Fibroblast of villous mesenchyme (primary cell): ENCODE results near the gene FAM227B. TPM values are rescaled to one million over a fixed set of nuclear protein-coding genes. Genes with fewer than 3 reads are reported as not detected.

Experiments
- DNase-seq: peaks from one replicate; pipeline ENCODE4 v3.0.0-alpha.2; 2010; ENCODE audit warnings: low read depth
- H3K4me3 ChIP-seq: 2 replicates; pipeline ENCODE4 v1.5.1; 2011; ENCODE audit warnings: low read depth, mild to moderate bottlenecking, low read length
- total RNA-seq: library from RNA; depleted of rRNA; stranded (reverse); fragments of >200 nt; gene quantifications from 2 replicates; pipeline ENCODE4 v1.2.3, GENCODE V29; 2012
- TF ChIP-seq, protein P1 (sequence below): IDR thresholded peaks from 2 replicates; pipeline ENCODE4 v1.5.1; 2012; ENCODE audit warnings: low read depth, mild to moderate bottlenecking, low read length; ENCODE audit not compliant: insufficient read depth

The FAM227B gene
- total RNA-seq, 1 donor, result 4.3 TPM

GRCh38 chr15:49441356-49441755 is 179.3 kb downstream of the FAM227B start:
- DNase-seq, result no peak
- TF ChIP-seq, protein P1, sequence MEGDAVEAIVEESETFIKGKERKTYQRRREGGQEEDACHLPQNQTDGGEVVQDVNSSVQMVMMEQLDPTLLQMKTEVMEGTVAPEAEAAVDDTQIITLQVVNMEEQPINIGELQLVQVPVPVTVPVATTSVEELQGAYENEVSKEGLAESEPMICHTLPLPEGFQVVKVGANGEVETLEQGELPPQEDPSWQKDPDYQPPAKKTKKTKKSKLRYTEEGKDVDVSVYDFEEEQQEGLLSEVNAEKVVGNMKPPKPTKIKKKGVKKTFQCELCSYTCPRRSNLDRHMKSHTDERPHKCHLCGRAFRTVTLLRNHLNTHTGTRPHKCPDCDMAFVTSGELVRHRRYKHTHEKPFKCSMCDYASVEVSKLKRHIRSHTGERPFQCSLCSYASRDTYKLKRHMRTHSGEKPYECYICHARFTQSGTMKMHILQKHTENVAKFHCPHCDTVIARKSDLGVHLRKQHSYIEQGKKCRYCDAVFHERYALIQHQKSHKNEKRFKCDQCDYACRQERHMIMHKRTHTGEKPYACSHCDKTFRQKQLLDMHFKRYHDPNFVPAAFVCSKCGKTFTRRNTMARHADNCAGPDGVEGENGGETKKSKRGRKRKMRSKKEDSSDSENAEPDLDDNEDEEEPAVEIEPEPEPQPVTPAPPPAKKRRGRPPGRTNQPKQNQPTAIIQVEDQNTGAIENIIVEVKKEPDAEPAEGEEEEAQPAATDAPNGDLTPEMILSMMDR, result no peak
- no peak overlapping the region for H3K4me3 ChIP-seq

- H3K4me3 ChIP-seq, result no peak overlapping the region
- no peak for DNase-seq
- TF ChIP-seq, protein P1, result no peak
These were observed 180.8 kb downstream of the FAM227B start for GRCh38 chr15:49439678-49440395.

DNA sequence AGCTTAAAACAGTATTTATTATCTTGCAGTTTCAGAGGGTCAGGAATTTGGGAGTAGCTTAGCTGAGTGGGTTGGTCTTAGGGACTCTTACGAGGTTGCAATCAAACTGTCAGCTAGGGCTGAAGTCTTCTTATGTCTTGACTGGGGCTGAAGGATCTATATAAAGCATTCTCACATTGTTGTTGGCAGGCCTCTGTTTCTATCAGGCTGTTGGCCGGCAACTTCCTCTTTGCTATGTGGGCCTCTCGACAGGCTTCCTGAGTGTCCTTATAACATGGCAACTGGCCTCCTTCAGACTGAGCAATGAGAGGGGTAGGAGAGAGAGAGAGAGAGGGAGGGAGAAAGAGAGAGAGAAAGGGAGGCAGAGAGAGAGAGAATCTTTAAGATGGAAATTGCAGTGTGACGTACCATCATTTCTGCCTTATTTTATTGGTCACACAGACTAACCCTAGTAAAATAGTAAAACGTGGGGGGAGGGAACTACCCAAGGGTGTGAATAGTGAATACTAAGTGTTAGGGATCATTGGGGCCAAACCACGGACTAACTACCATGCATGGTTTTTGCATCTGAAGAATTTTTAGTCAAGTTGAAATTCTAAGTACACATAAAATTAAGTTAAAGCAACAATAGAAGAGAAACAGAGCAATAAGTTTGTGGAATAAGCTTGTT is 181.5 kb downstream of the FAM227B start:
- DNase-seq, result peak; percentile 37
- no peak overlapping the region for H3K4me3 ChIP-seq
- TF ChIP-seq, protein P1, result no peak

GRCh38 chr15:49436751-49437150 is 183.9 kb downstream of the FAM227B start:
- TF ChIP-seq, protein P1, result no peak
- H3K4me3 ChIP-seq, result no peak overlapping the region
- DNase-seq, result no peak

DNA sequence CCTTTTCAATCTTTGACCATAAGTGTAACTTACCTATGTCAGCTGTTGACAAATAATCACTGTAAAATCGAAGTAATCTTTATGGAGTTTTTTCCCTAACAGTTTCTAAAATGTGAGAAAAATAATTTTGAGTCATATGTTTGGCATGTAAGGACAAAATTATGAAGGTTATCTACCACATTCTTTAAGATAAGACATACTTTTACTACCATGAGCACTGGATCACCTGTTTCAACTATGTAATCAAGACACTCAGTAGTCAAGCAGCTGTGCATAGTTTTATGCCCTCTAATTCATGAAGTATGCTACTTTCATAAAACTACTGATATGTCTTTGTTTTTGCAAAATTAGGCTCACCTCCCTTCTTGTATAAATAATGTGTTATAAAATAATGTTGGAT is 185.4 kb downstream of the FAM227B start:
- TF ChIP-seq, protein P1, result no peak
- DNase-seq, result peak; percentile 59
- no peak overlapping the region for H3K4me3 ChIP-seq

GRCh38 chr15:49430046-49430445 is 190.6 kb downstream of the FAM227B start:
- TF ChIP-seq, protein P1, result no peak
- no peak for DNase-seq
- H3K4me3 ChIP-seq, result no peak overlapping the region
